Activated CD4-positive, alpha-beta memory T cell treated with anti-CD3 and anti-CD28 coated beads, Interleukin-2, amount 10 ng/mL, durations not matched to agents 7 days and 5 days (primary cell): ENCODE measurements around the gene LRBA. TPM values are rescaled to one million over a fixed set of nuclear protein-coding genes. Genes with fewer than 3 reads are reported as not detected.
"Not testable (repeated sequence)": the region's sequence is repeated elsewhere in the genome, so short reads cannot be mapped to it uniquely, and the experiment has no call there.

Experiments used
- CTCF ChIA-PET: fragments of 350-600 bp; sonication (Branson Sonifier 250); formaldehyde crosslinking; loops from one replicate; lab custom pipeline; 2021; ENCODE audit warnings: antibody characterized with exemption, inconsistent platforms; lab: Charles Lee
- POLR2A ChIA-PET: fragments of 350-600 bp; sonication (Branson Sonifier 250); formaldehyde crosslinking; loops from one replicate; lab custom pipeline; 2021; ENCODE audit warnings: antibody characterized with exemption; lab: Charles Lee
- DNase-seq: peaks from one replicate; pipeline ENCODE4 v3.0.0-alpha.2; 2020
- H3K27ac Mint-ChIP-seq: one replicate; pipeline ENCODE4 v1.8.0; 2021; ENCODE audit warnings: mild to moderate bottlenecking, mixed read lengths
- H3K27me3 Mint-ChIP-seq: one replicate; pipeline ENCODE4 v1.8.0; 2021; ENCODE audit warnings: mixed read lengths
- H3K36me3 Mint-ChIP-seq: one replicate; pipeline ENCODE4 v1.8.0; 2021; ENCODE audit warnings: low read depth, mixed read lengths
- H3K4me1 Mint-ChIP-seq: one replicate; pipeline ENCODE4 v1.8.0; 2021; ENCODE audit warnings: mixed read lengths
- H3K4me3 Mint-ChIP-seq: one replicate; pipeline ENCODE4 v1.8.0; 2021; ENCODE audit warnings: mild to moderate bottlenecking, mixed read lengths
- H3K9me3 Mint-ChIP-seq: one replicate; pipeline ENCODE4 v1.8.0; 2021; ENCODE audit warnings: mixed read lengths
- total RNA-seq, 2 experiments: library from RNA; stranded (reverse); gene quantifications; one replicate each; pipeline ENCODE4 v1.2.3, GENCODE V29; 2021

The LRBA gene
- total RNA-seq, 2 experiments from 2014 or later = 42.4 to 45.2 TPM

GRCh38 chr4:150395872-150396271 is 619.2 kb downstream of the LRBA start:
- ChIA-PET POLR2A (no interaction called here), CTCF (no interaction called here)
- peaks cover 6% of the 10 kb centered on the region for H3K4me1 Mint-ChIP-seq
- DNase-seq = no peak
- no peaks in the 10 kb centered on the region for H3K27me3 Mint-ChIP-seq
- H3K36me3 Mint-ChIP-seq = peaks cover 20% of the 10 kb centered on the region
- no peak overlapping the region for H3K4me3 Mint-ChIP-seq
- peaks cover 12% of the 10 kb centered on the region for H3K9me3 Mint-ChIP-seq
- H3K27ac Mint-ChIP-seq = no peak overlapping the region

- no peaks in the 10 kb centered on the region for H3K27me3 Mint-ChIP-seq
- POLR2A ChIA-PET = no interaction called here
Measured at GRCh38 chr4:150394046-150394445, 621.0 kb downstream of the LRBA start.

GRCh38 chr4:150391052-150391451 is 624.0 kb downstream of the LRBA start:
- POLR2A ChIA-PET = no interaction called here
- no peak for DNase-seq
- CTCF ChIA-PET = no interaction called here
- no peak overlapping the region for H3K4me3 Mint-ChIP-seq
- no peak overlapping the region for H3K27ac Mint-ChIP-seq
- H3K4me1 Mint-ChIP-seq = peaks cover 3% of the 10 kb centered on the region
- peaks cover 7% of the 10 kb centered on the region for H3K9me3 Mint-ChIP-seq
- no peaks in the 10 kb centered on the region for H3K27me3 Mint-ChIP-seq
- peaks cover 12% of the 10 kb centered on the region for H3K36me3 Mint-ChIP-seq

More at GRCh38 chr4:150394046-150394445, 621.0 kb downstream of the LRBA start:
- CTCF ChIA-PET = no interaction called here
- H3K4me3 Mint-ChIP-seq = no peak overlapping the region
- H3K9me3 Mint-ChIP-seq = peaks cover 7% of the 10 kb centered on the region
- H3K27ac Mint-ChIP-seq = no peak overlapping the region
- DNase-seq = no peak
- H3K36me3 Mint-ChIP-seq = peaks cover 13% of the 10 kb centered on the region
- H3K4me1 Mint-ChIP-seq = peaks cover 6% of the 10 kb centered on the region

GRCh38 chr4:150390531-150390910 is 624.6 kb downstream of the LRBA start:
- Mint-ChIP-seq H3K27me3 (no peaks in the 10 kb centered on the region), H3K4me1 (no peaks in the 10 kb centered on the region), H3K36me3 (peaks cover 12% of the 10 kb centered on the region), H3K27ac (no peak overlapping the region), H3K9me3 (peaks cover 7% of the 10 kb centered on the region), H3K4me3 (no peak overlapping the region)
- POLR2A ChIA-PET = no interaction called here
- no peak for DNase-seq
- CTCF ChIA-PET = interaction anchor here (0.7 kb wide), 1 partner anchor 64 kb away, joined by 3 read pairs; no protein-coding TSS in a partner anchor

- H3K27ac Mint-ChIP-seq = no peak overlapping the region
- POLR2A ChIA-PET = no interaction called here
- CTCF ChIA-PET = interaction anchor here (0.7 kb wide), 1 partner anchor 63 kb away, joined by 3 read pairs; no protein-coding TSS in a partner anchor
- H3K4me1 Mint-ChIP-seq = no peaks in the 10 kb centered on the region
- H3K36me3 Mint-ChIP-seq = peaks cover 12% of the 10 kb centered on the region
- H3K9me3 Mint-ChIP-seq = peaks cover 7% of the 10 kb centered on the region
- no peak for DNase-seq
- H3K27me3 Mint-ChIP-seq = no peaks in the 10 kb centered on the region
- H3K4me3 Mint-ChIP-seq = no peak overlapping the region
Measured at GRCh38 chr4:150389896-150390530, 625.1 kb downstream of the LRBA start.

GRCh38 chr4:150387981-150388380 is 627.1 kb downstream of the LRBA start:
- Mint-ChIP-seq H3K27ac (no peak overlapping the region), H3K4me1 (no peaks in the 10 kb centered on the region), H3K36me3 (peaks cover 15% of the 10 kb centered on the region), H3K27me3 (no peaks in the 10 kb centered on the region), H3K4me3 (no peak overlapping the region), H3K9me3 (peaks cover 6% of the 10 kb centered on the region)
- no peak for DNase-seq
- ChIA-PET CTCF (no interaction called here), POLR2A (no interaction called here)

- H3K27ac Mint-ChIP-seq, H3K4me3 Mint-ChIP-seq, H3K9me3 Mint-ChIP-seq, H3K4me1 Mint-ChIP-seq, H3K27me3 Mint-ChIP-seq, POLR2A ChIA-PET, DNase-seq, CTCF ChIA-PET: not testable (repeated sequence)
- H3K36me3 Mint-ChIP-seq = peaks cover 11% of the 10 kb centered on the region
Measured at GRCh38 chr4:150386415-150386814, 628.7 kb downstream of the LRBA start.

- ChIA-PET CTCF (no interaction called here), POLR2A (no interaction called here)
- H3K36me3 Mint-ChIP-seq = peaks cover 8% of the 10 kb centered on the region
- no peaks in the 10 kb centered on the region for H3K27me3 Mint-ChIP-seq
- no peaks in the 10 kb centered on the region for H3K4me1 Mint-ChIP-seq
- DNase-seq = no peak
- no peak overlapping the region for H3K4me3 Mint-ChIP-seq
- no peak overlapping the region for H3K27ac Mint-ChIP-seq
- H3K9me3 Mint-ChIP-seq = no peaks in the 10 kb centered on the region
Measured at GRCh38 chr4:150385606-150386005, 629.5 kb downstream of the LRBA start.

GRCh38 chr4:150384249-150384648 is 630.8 kb downstream of the LRBA start:
- H3K4me3 Mint-ChIP-seq = no peak overlapping the region
- no peaks in the 10 kb centered on the region for H3K27me3 Mint-ChIP-seq
- ChIA-PET CTCF (no interaction called here), POLR2A (no interaction called here)
- DNase-seq = no peak
- H3K27ac Mint-ChIP-seq = no peak overlapping the region
- no peaks in the 10 kb centered on the region for H3K9me3 Mint-ChIP-seq
- H3K36me3 Mint-ChIP-seq = peaks cover 3% of the 10 kb centered on the region
- H3K4me1 Mint-ChIP-seq = no peaks in the 10 kb centered on the region

GRCh38 chr4:150382028-150382427 is 633.1 kb downstream of the LRBA start:
- no peak for DNase-seq
- Mint-ChIP-seq H3K9me3 (no peaks in the 10 kb centered on the region), H3K4me1 (no peaks in the 10 kb centered on the region), H3K27ac (no peak overlapping the region), H3K27me3 (no peaks in the 10 kb centered on the region), H3K4me3 (no peak overlapping the region), H3K36me3 (peaks cover 3% of the 10 kb centered on the region)
- CTCF ChIA-PET = no interaction called here
- POLR2A ChIA-PET = no interaction called here

GRCh38 chr4:150381609-150382008 is 633.5 kb downstream of the LRBA start:
- Mint-ChIP-seq H3K4me1 (no peaks in the 10 kb centered on the region), H3K9me3 (no peaks in the 10 kb centered on the region), H3K4me3 (no peak overlapping the region), H3K27ac (no peak overlapping the region), H3K27me3 (no peaks in the 10 kb centered on the region), H3K36me3 (peaks cover 4% of the 10 kb centered on the region)
- ChIA-PET CTCF (no interaction called here), POLR2A (no interaction called here)
- DNase-seq = no peak

GRCh38 chr4:150381036-150381435 is 634.0 kb downstream of the LRBA start:
- Mint-ChIP-seq H3K27ac (no peak overlapping the region), H3K4me1 (no peaks in the 10 kb centered on the region), H3K9me3 (no peaks in the 10 kb centered on the region), H3K4me3 (no peak overlapping the region), H3K36me3 (peaks cover 5% of the 10 kb centered on the region), H3K27me3 (no peaks in the 10 kb centered on the region)
- CTCF ChIA-PET = no interaction called here
- no peak for DNase-seq
- POLR2A ChIA-PET = no interaction called here

- ChIA-PET POLR2A (no interaction called here), CTCF (no interaction called here)
- Mint-ChIP-seq H3K27ac (no peak overlapping the region), H3K9me3 (no peaks in the 10 kb centered on the region), H3K4me3 (no peak overlapping the region), H3K27me3 (no peaks in the 10 kb centered on the region), H3K4me1 (no peaks in the 10 kb centered on the region), H3K36me3 (peaks cover 9% of the 10 kb centered on the region)
- no peak for DNase-seq
Measured at GRCh38 chr4:150379454-150379853, 635.6 kb downstream of the LRBA start.

GRCh38 chr4:150375025-150375424 is 640.1 kb downstream of the LRBA start:
- Mint-ChIP-seq H3K4me3 (no peak overlapping the region), H3K27me3 (no peaks in the 10 kb centered on the region), H3K9me3 (peaks cover 2% of the 10 kb centered on the region), H3K4me1 (no peaks in the 10 kb centered on the region), H3K27ac (no peak overlapping the region), H3K36me3 (peaks cover 6% of the 10 kb centered on the region)
- CTCF ChIA-PET = no interaction called here
- no peak for DNase-seq
- POLR2A ChIA-PET = no interaction called here
